ENCODE data around the gene ADGB. TPM values are rescaled to one million over a fixed set of nuclear protein-coding genes. Genes with fewer than 3 reads are reported as not detected.

The ADGB gene
- total and polyA plus RNA-seq, 9 of the 15 experiments (the other 6 are each of a cell fraction or from before 2014, with no cell fraction given), result not detected

DNA sequence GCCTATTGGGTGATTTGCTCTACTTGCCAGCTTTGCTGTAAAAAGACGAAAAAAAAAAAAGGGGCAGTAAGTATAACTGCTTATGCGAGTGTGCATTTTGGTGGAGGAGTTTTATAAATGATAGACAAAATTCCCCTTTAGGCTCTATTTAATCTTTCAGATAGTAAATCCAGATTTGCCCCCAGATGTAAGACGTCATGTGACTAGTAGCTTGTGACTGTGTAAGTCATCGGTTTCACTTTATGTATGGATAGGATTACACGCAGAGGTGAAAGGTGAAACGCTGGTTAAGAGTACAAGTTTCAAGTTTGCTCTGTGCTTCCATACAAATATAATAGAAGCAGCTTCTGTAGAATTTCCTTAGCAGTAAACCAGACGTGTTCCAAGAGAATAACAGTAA, 47.2 kb upstream of the ADGB start (continued):
- TF ChIP-seq, protein P1, sequence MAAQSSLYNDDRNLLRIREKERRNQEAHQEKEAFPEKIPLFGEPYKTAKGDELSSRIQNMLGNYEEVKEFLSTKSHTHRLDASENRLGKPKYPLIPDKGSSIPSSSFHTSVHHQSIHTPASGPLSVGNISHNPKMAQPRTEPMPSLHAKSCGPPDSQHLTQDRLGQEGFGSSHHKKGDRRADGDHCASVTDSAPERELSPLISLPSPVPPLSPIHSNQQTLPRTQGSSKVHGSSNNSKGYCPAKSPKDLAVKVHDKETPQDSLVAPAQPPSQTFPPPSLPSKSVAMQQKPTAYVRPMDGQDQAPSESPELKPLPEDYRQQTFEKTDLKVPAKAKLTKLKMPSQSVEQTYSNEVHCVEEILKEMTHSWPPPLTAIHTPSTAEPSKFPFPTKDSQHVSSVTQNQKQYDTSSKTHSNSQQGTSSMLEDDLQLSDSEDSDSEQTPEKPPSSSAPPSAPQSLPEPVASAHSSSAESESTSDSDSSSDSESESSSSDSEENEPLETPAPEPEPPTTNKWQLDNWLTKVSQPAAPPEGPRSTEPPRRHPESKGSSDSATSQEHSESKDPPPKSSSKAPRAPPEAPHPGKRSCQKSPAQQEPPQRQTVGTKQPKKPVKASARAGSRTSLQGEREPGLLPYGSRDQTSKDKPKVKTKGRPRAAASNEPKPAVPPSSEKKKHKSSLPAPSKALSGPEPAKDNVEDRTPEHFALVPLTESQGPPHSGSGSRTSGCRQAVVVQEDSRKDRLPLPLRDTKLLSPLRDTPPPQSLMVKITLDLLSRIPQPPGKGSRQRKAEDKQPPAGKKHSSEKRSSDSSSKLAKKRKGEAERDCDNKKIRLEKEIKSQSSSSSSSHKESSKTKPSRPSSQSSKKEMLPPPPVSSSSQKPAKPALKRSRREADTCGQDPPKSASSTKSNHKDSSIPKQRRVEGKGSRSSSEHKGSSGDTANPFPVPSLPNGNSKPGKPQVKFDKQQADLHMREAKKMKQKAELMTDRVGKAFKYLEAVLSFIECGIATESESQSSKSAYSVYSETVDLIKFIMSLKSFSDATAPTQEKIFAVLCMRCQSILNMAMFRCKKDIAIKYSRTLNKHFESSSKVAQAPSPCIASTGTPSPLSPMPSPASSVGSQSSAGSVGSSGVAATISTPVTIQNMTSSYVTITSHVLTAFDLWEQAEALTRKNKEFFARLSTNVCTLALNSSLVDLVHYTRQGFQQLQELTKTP (IDR thresholded peaks at IDR 0.05; ENCODE audit: low read depth in 1 of 2, partially characterized antibody in 2 of 2), result no peak
- TF ChIP-seq ZNF696 (CRISPR knock-in tag; conservative IDR thresholded peaks at IDR 0.05) (no peak), SMARCA4 (IDR thresholded peaks at IDR 0.05) (no peak), TFAP4 (CRISPR knock-in tag; IDR thresholded peaks at IDR 0.05; ENCODE audit: borderline replicate concordance) (no peak), ZNF740 (CRISPR knock-in tag; IDR thresholded peaks at IDR 0.05) (no peak), ZNF740 (tag; IDR thresholded peaks at IDR 0.05) (no peak), CHD4 (IDR thresholded peaks at IDR 0.05; ENCODE audit: insufficient read depth, insufficient replicate concordance, low read depth, low read length, poor library complexity, severe bottlenecking) (no peak), NR2C1 (IDR thresholded peaks at IDR 0.05) (peak; percentile 66; the same call in 1 of the 2 replicates), NR2C1 (tag; IDR thresholded peaks at IDR 0.05) (peak; percentile 83), KLF1 (tag; IDR thresholded peaks at IDR 0.05) (no peak), RAD51 (IDR thresholded peaks at IDR 0.05; ENCODE audit: borderline replicate concordance, low read depth) (peak; percentile 62), HNRNPH1 (optimal IDR thresholded peaks at IDR 0.05; ENCODE audit: low read depth, low read length) (no peak)
